SK-N-MC (cell line): ENCODE measurements around the gene PRMT1.

ENCODE experiments used
- EZH2 ChIP-seq: fragments of 200-600 bp; sonication (generic); IDR thresholded peaks from one replicate; pipeline ENCODE4 v1.6.1; 2017; ENCODE audit warnings: antibody characterized with exemption
- POLR2AphosphoS5 ChIP-seq: IDR thresholded peaks from 2 replicates; pipeline ENCODE4 v1.6.1; 2012; ENCODE audit warnings: mild to moderate bottlenecking, low read depth, low read length, borderline replicate concordance

DNA sequence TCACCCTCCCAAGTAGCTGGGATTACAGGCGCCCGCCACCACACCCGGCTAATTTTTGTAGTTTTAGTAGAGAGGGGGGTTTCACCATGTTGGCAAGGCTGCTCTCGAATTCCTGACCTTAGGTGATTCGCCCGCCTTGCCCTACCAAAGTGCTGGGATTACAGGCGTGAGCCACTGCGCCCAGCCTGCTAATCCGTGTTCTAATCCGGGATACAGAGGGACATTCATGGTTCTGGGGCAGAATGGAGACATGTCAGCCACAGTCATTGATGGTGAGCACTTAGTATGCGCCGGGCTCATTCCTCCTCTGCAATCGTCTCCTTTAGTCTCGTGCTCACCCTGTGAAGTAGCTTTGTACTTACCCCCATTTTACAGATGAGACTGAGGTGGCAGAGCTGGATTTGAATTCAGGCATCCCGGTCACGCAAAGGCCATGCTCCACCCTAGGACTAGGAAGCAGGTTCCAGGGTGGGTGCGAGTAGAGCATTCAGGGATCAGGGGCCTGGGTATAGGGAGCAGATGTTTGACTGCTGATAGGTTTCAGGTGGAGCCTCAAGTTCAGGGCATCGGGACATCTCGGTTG lies 45.4 kb upstream of the PRMT1 start:
- TF ChIP-seq EZH2 (no peak), POLR2AphosphoS5 (no peak)
